Measurements from ENCODE around the gene POLR2I. TPM values are rescaled to one million over a fixed set of nuclear protein-coding genes. Genes with fewer than 3 reads are reported as not detected.

POLR2I gene
- total and polyA plus RNA-seq, 4 donors, result 11.4 to 110 (median 61.1) TPM

- no peak overlapping the region for H3K27ac ChIP-seq (ENCODE audit: low read depth in 1 of 2, low read length in 2 of 2)
- TF ChIP-seq CTCF (IDR thresholded peaks at IDR 0.05; ENCODE audit: low read depth, low read length, missing input control) (no peak), MAX (IDR thresholded peaks at IDR 0.05) (no peak), SP1 (IDR thresholded peaks at IDR 0.05) (no peak), JUND (IDR thresholded peaks at IDR 0.05) (no peak), RAD21 (IDR thresholded peaks at IDR 0.05) (no peak)
- DNase-seq (ENCODE audit: low spot score), result no peak
- 83% methylated on average over 5 of the region's 5 CpGs for WGBS
- no peaks in the 10 kb centered on the region for H3K27me3 ChIP-seq (ENCODE audit: control insufficient read depth in 4 of 4, insufficient read depth in 4 of 4, low read length in 3 of 4)
- no peaks in the 10 kb centered on the region for H3K4me1 ChIP-seq (ENCODE audit: control insufficient read depth in 4 of 4, insufficient read depth in 4 of 4, low read length in 3 of 4)
- H3K36me3 ChIP-seq (ENCODE audit: control insufficient read depth in 4 of 4, insufficient read depth in 3 of 4, low read depth in 1 of 4, low read length in 3 of 4), result no peaks in the 10 kb centered on the region
- H3K9ac ChIP-seq (ENCODE audit: low read depth in 1 of 2, low read length in 2 of 2), result no peak overlapping the region
- no peaks in the 10 kb centered on the region for H3K9me3 ChIP-seq (ENCODE audit: control insufficient read depth in 4 of 4, low read length in 3 of 4)
- no peak overlapping the region for H3K4me3 ChIP-seq (ENCODE audit: low read depth in 1 of 3, low read length in 3 of 3)
These were observed 14.2 kb downstream of the POLR2I start for GRCh38 chr19:36100476-36100875.

- Histone ChIP-seq H3K4me1 (ENCODE audit: control insufficient read depth in 4 of 4, insufficient read depth in 4 of 4, low read length in 3 of 4) (no peaks in the 10 kb centered on the region), H3K36me3 (ENCODE audit: control insufficient read depth in 4 of 4, insufficient read depth in 3 of 4, low read depth in 1 of 4, low read length in 3 of 4) (no peaks in the 10 kb centered on the region), H3K4me3 (ENCODE audit: low read depth in 1 of 3, low read length in 3 of 3) (no peak overlapping the region), H3K27ac (ENCODE audit: low read depth in 1 of 2, low read length in 2 of 2) (no peak overlapping the region), H3K9me3 (ENCODE audit: control insufficient read depth in 4 of 4, low read length in 3 of 4) (no peaks in the 10 kb centered on the region), H3K27me3 (ENCODE audit: control insufficient read depth in 4 of 4, insufficient read depth in 4 of 4, low read length in 3 of 4) (no peaks in the 10 kb centered on the region), H3K9ac (ENCODE audit: low read depth in 1 of 2, low read length in 2 of 2) (no peak overlapping the region)
- WGBS, result 96% methylated on average over 19 of the region's 19 CpGs
- DNase-seq (ENCODE audit: low spot score), result no peak
- TF ChIP-seq HNF4G (IDR thresholded peaks at IDR 0.05), result no peak
- TF ChIP-seq HNF4A (conservative IDR thresholded peaks at IDR 0.05), result no peak
- TF ChIP-seq, protein P1, sequence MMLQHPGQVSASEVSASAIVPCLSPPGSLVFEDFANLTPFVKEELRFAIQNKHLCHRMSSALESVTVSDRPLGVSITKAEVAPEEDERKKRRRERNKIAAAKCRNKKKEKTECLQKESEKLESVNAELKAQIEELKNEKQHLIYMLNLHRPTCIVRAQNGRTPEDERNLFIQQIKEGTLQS (IDR thresholded peaks at IDR 0.05), result no peak
- no peak for TF ChIP-seq EGR1 (IDR thresholded peaks at IDR 0.05; ENCODE audit: low read depth in 2 of 2)
- TF ChIP-seq MAX (IDR thresholded peaks at IDR 0.05), result no peak
- TF ChIP-seq NR2F2 (IDR thresholded peaks at IDR 0.05), result no peak
- no peak for TF ChIP-seq RAD21 (IDR thresholded peaks at IDR 0.05)
These were observed 15.4 kb downstream of the POLR2I start for GRCh38 chr19:36099166-36099785.

GRCh38 chr19:36097036-36097435 lies 17.6 kb downstream of the POLR2I start:
- Histone ChIP-seq H3K9ac (ENCODE audit: low read depth in 1 of 2, low read length in 2 of 2) (no peak overlapping the region), H3K9me3 (ENCODE audit: control insufficient read depth in 4 of 4, low read length in 3 of 4) (no peaks in the 10 kb centered on the region), H3K4me1 (ENCODE audit: control insufficient read depth in 4 of 4, insufficient read depth in 4 of 4, low read length in 3 of 4) (no peaks in the 10 kb centered on the region), H3K36me3 (ENCODE audit: control insufficient read depth in 4 of 4, insufficient read depth in 3 of 4, low read depth in 1 of 4, low read length in 3 of 4) (no peaks in the 10 kb centered on the region), H3K4me3 (ENCODE audit: low read depth in 1 of 3, low read length in 3 of 3) (no peak overlapping the region), H3K27ac (ENCODE audit: low read depth in 1 of 2, low read length in 2 of 2) (no peak overlapping the region), H3K27me3 (ENCODE audit: control insufficient read depth in 4 of 4, insufficient read depth in 4 of 4, low read length in 3 of 4) (no peaks in the 10 kb centered on the region)
- no peak for DNase-seq (ENCODE audit: low spot score)
- 94% methylated on average over 6 of the region's 6 CpGs for WGBS
- TF ChIP-seq NR2F2 (IDR thresholded peaks at IDR 0.05) (no peak), EGR1 (IDR thresholded peaks at IDR 0.05; ENCODE audit: low read depth in 2 of 2) (no peak), MAX (IDR thresholded peaks at IDR 0.05) (no peak), SP1 (IDR thresholded peaks at IDR 0.05) (no peak), CTCF (IDR thresholded peaks at IDR 0.05; ENCODE audit: low read depth, low read length, missing input control) (no peak), YY1 (IDR thresholded peaks at IDR 0.05) (no peak), FOXA1 (IDR thresholded peaks at IDR 0.05) (no peak), TAF1 (conservative IDR thresholded peaks at IDR 0.05) (no peak)
